DMS79 (cell line): ENCODE measurements around the gene LMOD2.

Experiments
- DNase-seq: peaks from one replicate; lab custom pipeline; 2025; lab: John Stamatoyannopoulos, UW

LMOD2 gene

DNA sequence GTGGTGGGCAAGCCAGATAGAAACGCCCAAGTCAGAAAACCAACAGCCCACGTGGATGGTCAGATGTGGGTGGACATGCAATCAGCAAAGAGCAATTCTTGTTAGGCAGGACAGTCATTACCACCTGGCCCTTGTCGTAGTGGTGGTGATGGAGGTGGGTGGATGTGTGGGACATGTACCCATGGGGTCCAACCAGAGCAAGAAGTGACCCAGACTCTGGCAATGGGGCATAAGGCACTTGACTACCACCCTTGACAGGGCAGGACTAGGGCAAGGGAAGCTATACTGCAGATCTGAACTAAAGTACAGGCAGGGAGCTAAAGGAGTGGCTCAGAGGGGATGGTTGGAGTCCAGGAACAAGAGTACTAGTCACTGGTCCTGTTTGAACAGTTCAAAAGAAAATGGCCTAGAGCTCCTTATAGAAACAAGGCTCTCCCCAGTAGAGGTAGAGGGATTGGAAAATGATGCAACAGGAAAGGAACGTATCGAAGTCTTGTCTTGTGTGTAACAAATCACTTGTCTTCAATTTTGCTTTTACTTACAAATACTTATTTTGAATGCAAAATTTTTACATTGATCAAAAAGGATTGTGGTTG lies 17.6 kb downstream of the LMOD2 start:
- no peak for DNase-seq

DNA sequence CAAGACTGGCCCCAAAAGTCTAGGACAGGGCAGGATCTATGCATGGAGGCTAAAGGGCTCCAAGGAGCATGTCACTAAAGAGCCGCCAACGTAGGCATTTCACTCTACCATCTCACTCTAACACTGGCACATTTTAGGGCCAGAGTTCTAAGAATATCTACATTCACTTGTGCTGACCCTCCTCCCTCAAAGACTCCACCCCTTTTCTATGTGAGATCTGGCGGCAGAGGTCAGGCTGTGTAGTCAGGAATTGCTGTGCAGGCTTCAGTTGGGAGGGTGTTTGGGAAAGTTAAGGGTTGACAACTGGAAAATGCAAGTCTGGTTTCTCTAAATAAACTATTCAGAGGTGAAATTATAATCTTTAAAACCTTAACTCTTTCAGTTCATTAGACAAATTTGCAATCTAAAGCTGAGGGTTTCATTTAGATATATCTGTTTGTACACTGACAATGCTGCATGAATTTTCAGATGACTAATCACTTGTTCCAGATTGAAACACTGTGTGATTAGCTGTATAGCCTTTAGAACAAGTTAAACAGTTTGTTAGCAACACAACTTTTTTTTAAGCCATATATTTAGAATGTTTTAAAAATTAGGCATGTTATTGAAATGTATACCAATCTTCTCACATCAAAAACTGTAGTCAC lies 18.2 kb downstream of the LMOD2 start:
- no peak for DNase-seq

DNA sequence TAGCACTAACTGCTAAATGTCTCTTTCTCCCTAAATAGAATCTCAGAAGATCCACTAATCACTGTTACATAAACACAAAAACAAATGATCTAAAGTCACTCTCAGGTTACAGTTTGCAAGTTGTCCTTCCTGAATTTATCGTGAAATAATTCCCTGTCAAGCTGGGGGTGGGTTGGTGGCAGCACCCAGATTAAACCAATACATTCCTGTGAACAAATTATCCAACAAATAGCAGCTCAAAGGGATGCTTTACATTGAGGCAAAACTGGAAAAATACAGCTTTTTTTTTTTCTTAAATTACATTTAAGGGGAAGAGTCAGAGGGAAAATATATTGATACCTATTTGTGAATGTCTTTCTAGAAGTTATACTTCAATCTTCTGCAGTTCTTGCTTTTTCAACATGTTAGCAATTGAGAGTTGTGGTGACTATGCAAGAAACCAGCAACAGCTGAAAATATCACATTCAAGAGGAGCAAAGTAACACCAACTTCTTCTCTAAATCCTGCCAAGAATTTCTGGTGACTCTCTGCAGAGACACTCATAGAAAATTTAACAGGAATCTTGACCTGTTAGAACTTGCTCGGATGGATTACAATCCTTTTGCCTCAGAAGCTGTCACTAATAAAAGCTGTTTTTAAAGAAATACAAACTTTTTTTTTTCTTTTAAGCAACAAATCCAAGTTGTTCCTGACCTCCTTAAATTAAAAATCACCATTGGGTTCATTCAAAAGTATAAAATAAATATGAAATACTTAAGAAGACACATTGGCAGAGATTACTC lies 18.9 kb downstream of the LMOD2 start:
- DNase-seq = no peak

DNA sequence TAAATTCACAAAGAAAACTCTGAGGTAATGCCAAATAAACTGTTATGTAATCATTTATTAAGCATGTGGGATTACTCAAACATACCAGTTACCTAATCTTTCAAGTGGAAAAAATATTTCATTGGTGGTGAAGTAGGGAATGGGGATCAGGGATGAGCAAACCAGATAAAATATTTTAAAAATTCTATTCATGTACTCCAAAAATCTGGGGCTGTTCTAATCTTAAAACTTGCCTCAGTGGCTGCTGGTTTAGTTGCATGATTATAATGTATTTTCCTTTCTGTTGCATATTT lies 19.5 kb downstream of the LMOD2 start:
- DNase-seq = no peak

DNA sequence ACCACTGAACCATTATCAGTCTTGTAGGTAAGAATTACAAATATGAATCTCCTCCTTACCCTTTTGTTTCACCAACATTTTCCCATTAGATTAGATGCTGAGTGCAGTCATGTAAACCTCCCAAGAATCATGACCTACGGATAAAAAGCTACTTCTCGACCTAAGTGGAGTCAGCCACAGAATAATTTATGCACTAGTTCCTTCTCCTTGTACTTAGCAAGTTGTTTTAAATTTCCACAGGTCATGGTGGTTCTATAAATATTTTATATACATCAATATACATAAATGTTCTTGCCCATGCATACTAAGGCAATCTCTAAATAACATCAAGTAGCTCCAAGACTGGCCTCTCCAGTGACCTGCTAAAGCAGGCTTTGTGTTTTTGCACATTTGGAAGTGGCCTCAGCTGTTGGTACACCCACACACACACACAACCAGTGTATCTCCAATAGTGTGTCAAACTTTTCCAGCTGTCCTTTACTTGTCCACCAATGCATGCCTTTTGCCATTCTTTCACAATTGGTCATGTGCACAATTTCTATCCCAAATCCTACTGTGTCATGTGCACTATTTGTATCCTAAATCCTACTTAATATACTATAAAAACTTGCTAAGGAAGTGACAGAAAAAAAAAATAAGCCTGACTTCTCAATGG lies 21.5 kb downstream of the LMOD2 start:
- no peak for DNase-seq

DNA sequence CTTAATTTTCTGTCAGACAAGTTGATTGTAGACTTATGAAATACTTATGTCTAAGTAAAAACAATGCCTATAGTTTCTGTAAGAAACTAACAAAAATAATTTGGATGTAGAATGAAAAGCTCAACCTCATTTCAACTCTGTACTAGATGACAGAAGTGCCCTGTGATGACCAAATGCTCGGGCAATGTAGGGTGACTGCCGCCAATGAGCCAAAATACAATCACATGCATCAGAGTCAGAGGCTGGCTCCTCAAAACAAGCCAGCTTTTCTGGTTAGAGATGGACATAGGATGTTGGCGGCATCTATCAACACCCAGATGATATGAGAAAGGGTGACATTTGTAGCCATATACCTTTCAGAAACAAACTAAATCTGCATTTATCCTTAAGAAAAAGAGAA lies 23.9 kb downstream of the LMOD2 start:
- no peak for DNase-seq

DNA sequence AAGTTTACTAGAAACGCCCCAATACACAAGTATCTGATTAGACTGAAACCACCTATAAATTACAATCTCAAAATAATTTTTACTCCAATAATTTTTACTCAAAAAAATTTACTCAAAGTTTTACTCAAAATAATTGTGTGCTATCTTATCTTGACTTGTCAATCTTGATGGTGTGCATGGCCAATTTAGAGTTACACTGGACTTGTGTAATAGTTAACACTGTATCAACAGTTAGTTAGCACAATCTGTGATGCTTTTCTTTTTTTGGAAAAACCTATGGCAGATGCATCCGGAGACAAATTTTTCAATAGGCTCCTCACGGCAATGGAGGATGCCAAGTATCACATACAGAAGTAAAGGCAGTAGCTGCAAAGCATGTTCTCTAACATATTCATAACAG lies 24.9 kb downstream of the LMOD2 start:
- DNase-seq = no peak

DNA sequence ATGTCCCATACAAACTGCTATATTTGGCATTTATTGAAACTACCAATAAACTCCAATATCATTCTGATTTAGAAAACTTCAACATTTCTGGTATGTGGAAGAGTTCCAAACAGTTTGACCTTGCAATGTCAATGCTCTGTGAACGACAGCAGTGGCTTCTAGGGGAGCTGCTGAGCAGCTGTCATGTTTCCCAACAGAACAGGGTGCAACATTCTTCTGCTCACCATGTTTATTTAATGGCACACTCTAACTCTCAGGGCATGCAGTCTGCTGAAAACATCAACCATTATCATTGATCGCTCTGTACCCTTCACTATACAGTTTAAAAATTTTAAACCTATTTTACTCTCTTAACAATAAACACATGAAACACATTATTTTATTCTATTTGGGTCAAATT lies 25.9 kb downstream of the LMOD2 start:
- no peak for DNase-seq

DNA sequence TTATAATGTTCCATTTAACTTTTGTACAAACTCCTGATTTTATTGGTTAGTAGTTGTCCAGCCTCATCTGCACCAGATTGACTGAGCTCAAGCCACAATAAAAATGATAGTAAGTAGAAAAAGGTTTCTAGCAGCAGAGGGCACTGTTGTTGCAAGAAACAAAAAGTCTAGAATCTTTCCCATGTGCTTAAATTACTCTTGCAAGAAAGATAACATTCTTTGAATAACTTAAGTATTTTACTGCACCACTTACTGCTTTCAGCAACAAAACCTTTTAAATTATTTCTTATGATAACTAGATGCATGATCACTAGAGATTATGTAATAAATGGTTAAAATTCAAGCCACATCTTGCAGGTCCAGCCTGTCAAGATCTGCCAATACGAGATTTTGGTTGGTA lies 27.0 kb downstream of the LMOD2 start:
- no peak for DNase-seq

DNA sequence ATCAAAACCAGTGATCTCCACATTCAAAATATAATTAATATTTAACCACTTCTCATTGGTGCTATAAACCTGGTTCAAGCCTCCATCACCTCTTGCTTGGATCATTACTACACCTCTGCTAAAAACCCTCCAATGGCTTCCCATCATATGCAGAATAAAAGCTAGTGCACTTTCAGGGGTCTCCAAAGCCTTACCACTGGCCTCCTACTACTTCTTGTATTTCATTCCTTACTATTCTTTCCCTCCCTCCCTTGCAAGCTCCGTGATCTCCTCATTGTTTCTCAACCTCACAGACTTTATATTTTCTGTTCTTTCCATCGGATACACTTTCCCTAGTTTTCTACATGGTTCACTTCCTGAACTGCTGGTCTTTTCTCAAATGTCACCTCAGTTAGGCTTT lies 31.5 kb downstream of the LMOD2 start:
- no peak for DNase-seq

DNA sequence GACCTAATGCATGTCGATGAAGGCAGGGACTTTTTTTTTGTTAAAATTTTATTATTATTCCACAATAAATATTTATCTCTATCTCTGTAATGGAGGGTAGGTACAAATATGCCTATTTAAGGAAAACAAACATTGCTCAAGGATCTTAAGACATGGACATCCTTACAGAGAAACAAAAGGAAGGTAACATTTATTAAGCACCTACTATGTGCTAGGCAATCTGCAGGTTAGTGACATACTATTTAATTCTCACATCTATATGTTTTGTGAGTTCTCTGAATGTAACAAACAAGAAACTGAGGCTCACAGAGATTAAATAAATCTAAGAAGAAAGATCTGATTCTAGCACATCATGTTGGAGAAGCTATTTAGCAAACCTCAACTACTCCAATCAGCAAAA lies 32.1 kb downstream of the LMOD2 start:
- DNase-seq = no peak

DNA sequence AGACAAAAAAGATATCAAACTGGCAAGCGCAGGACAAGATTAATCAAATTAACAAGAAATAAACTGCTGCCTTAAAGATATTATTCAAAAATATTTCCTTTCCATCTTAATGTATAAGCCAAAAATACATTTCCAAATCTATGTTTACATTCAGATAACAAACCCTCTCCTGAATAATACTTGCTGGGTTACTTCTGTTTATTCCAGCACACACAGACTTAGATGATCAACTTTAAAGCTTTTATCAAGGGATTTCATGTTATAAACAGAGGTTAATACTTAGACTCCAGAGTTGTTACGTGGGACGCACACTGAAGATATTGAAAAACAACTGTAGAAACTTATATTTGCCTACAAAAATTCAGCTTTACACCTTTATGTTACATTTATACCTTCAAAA lies 33.6 kb downstream of the LMOD2 start:
- DNase-seq = no peak

DNA sequence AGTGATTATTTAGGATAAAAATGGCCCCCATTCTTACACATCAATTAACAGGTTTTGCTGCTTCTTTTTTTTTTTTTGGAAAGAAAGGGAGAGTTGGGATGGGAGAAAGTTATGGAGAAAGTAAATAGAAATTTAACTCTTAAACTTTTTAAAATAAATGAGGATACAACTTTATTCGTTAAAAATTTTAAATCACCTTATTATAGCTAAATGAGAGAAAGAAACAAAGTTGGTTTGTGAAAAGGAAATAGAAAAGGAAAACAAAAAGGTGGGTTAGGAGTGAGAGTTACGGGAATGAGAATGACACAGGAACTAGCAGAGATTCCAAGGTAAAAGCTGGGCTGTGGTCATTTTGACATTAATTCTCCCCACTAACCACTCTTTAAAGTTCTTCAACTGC lies 34.9 kb downstream of the LMOD2 start:
- DNase-seq = no peak

DNA sequence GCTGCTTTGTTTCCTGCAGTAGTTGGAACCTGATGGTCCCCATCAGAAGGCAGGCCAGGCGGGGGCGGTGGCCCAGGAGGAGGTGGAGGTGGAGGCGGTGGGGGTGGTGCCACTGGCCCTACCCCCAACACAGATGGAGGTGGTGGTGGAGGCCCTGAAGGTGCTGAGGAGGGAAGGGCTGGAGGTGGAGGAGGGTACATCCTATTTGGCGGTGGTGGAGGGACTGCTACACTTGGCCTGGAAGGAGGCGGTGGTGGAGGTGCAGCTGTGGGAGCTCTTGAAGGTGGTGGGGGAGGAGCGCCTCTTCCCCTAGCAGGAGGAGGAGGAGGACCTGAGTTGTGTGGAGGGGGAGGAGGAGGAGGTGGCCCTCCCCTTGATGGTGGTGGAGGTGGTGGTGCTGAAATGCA lies 36.8 kb downstream of the LMOD2 start:
- DNase-seq = no peak

DNA sequence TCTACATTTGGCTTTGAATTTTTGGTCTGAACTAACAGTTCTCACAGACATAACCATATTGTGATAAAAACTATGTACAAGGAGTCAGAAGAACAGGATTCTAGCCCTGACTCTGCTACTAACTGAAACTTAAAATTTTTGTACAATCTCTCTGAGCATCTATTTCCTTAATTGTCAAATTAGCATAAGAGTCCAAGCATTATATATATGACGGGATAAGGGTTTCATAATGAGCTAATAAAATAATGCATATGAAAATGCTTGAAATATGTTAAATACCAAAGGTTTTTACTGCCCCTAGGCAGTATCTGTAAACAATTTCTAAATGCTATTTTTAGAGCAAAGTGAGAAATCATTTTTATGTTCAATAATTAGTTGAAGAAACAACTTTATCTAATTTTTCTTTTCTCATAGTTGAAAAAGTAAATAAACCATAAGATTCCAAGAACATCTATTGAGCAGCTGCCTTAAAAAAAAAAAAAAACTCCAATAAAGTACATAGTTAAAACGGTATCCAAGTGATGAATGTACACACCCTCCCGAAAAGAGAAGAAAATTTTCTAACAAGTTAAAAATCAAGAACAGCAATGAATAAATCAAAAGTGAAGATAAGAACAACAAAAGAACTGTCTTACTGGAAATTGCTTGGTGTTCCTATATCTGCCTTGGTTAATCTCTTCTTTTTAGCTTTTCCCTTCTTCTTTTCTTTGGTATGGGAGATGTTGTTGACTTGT lies 40.4 kb downstream of the LMOD2 start:
- DNase-seq = no peak

DNA sequence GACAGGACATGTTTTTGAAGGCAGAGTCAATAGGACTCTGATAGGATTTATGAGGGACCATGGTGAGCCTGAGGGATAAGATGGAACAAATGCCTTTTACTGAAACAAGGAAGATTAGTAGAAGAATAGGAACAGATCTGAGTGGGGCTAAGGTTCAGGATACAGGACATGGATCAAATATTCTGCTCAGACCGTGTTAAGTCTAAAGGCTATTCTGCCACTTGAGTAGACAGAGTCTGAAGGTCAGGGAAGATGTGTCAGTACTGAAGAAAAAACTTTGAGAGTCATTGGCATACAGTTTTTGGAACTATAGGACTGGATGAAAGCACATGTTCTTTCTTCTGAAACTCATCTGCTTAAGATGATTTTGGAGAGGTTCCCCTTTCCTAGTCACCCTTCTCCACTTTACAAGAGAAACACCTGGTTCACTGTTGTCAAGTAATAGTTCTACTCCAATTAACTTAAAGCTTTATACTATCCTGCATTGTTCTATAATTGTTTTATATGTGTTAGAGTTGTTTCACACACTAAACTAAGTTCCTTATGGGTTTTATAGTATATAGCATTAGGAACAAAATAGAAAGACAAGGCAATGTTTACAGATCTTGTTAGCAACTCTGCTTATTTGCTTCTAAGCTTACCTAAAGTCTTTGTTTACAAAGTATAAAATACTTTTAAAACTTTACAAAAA lies 49.7 kb downstream of the LMOD2 start:
- DNase-seq = no peak

DNA sequence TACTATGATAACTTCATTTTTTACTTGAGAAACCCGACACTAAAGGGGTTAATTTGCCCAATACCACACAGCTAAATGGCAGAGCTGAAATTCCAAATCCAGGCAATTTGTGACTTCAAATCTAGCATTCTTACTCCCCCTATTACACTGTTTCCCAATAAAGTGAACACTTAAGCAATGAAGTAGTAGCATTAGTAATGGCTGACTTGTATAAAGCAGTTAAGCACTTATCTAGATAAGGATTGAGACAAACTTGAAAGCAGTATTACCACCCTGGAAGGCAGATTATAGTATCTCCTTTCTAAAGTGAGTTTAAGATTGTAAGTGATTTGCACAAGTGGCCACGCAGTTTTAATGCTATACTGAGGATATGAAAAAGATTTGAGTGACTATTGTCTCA lies 53.9 kb downstream of the LMOD2 start:
- DNase-seq = no peak

DNA sequence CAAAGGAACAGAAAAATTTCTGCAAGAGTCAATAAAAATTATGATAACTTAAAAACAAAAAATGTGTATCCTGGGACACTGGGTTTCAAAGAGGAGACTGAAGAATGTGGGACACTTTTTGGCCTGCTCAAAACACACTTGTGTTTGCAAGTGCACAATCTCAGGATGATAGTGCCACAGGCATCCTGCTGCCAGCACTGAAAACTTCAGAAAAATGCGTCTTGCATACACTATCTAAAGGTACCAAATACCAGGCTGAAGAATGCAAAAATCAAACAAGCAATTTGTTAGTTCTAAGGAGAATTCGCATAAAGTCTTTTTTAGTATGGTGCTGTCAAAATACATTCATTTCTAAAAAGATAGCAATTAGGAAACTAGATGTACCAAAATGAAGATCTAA lies 55.0 kb downstream of the LMOD2 start:
- DNase-seq = no peak

DNA sequence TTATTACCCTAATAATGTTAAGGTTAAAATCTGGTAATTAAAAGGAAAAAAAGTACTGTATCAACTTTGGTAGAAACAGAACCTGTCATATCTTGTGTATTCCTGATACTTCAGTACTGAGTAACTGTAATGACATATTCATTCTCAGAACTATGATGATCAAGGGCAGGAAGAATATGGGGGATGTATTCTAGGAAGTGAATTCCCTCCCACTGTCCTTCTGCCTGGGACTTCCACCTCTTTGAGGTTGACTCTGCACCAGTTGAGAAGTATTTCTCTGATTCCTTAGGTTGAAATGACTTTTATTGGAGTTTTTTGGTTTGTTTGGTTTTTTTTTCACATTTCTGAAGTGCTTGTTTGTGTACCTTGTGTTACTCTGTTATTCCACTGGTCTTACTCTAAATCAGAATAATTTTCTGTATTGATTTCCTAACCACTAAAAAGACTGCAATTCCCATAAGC lies 56.2 kb downstream of the LMOD2 start:
- DNase-seq = no peak

DNA sequence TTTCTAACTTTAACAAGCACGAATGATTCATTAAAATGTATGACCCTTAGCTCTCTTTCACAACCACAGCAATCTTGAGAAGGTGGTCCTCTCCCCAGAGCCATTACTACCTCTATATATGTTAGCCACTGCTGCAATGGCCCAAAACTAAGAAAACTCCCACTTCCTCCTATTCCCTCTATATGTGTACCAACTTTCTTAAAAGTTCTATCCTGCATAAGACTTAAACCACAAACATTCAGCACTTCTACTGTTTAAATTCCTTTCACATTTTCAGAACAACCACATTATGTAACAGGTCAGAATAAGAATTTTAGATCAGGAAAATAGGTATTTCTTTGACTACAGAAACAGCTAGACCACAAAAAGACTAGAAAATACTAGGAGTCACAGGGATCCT lies 57.0 kb downstream of the LMOD2 start:
- DNase-seq = no peak
